Thoracic aorta (tissue), 2 donors: Measurements from ENCODE around the gene FOXD2. TPM values are rescaled to one million over a fixed set of nuclear protein-coding genes. Genes with fewer than 3 reads are reported as not detected.
"Not testable (repeated sequence)": the region's sequence is repeated elsewhere in the genome, so short reads cannot be mapped to it uniquely, and the experiment has no call there.

Experiments
- ATAC-seq: fragments of 150-250 bp; one replicate; pipeline ENCODE4 v1.8.0; 2017; ENCODE audit warnings: low read depth; ENCODE audit not compliant: insufficient number of reproducible peaks, low FRiP score
- DNase-seq: peaks from one replicate; pipeline ENCODE4 v3.0.0-alpha.2; 2020; ENCODE audit warnings: low spot score
- H3K27ac ChIP-seq, 2 donors: fragments of 200-600 bp; sonication (generic); 1 replicate in 1 of 2; 2 replicates in 1 of 2; pipeline ENCODE4 v1.5.1; 2016; ENCODE audit warnings: mild to moderate bottlenecking in 2 of 2, moderate library complexity in 2 of 2
- H3K27me3 ChIP-seq: fragments of 200-600 bp; sonication (generic); replicated peaks from 2 replicates; pipeline ENCODE4 v1.6.0; 2016; ENCODE audit warnings: mild to moderate bottlenecking; ENCODE audit not compliant: insufficient read depth
- H3K36me3 ChIP-seq: fragments of 200-600 bp; sonication (generic); one replicate; pipeline ENCODE4 v1.5.1; 2016
- H3K4me1 ChIP-seq, 2 donors: fragments of 200-600 bp; sonication (generic); 1 replicate in 1 of 2; 2 replicates in 1 of 2; pipeline versions ENCODE4 v1.5.1 to v1.6.0; 2016; ENCODE audit warnings: low read depth in 2 of 2, mild to moderate bottlenecking in 1 of 2; ENCODE audit not compliant: control insufficient read depth in 1 of 2
- H3K4me3 ChIP-seq: fragments of 200-600 bp; sonication (generic); 2 replicates; pipeline ENCODE4 v1.5.1; 2016; ENCODE audit warnings: mild to moderate bottlenecking
- H3K9me3 ChIP-seq: fragments of 200-600 bp; sonication (generic); 2 replicates; pipeline ENCODE4 v1.5.1; 2016
- CTCF ChIP-seq: fragments of 200-600 bp; sonication (generic); IDR thresholded peaks from one replicate; pipeline ENCODE4 v1.5.1; 2019; ENCODE audit warnings: antibody characterized with exemption
- total RNA-seq, 2 donors: library from RNA; depleted of rRNA; stranded (reverse); fragments of >200 nt; gene quantifications; one replicate each; pipeline versions ENCODE4 v1.1.0 to v1.2.3, GENCODE V29; 2016

The FOXD2 gene
- total RNA-seq, 2 donors from 2014 or later, result 4.9 TPM

GRCh38 chr1:47445823-47446550, 8.1 kb downstream of the FOXD2 start:
- no peak for DNase-seq
- no peak for TF ChIP-seq CTCF
- H3K4me3 ChIP-seq, result no peak overlapping the region
- H3K4me1 ChIP-seq, result peaks cover 0 to 23% of the 10 kb centered on the region in 2 donors
- peaks cover 4% of the 10 kb centered on the region for H3K36me3 ChIP-seq
- no peak overlapping the region for H3K27ac ChIP-seq
- ATAC-seq, result no peak
- no peaks in the 10 kb centered on the region for H3K27me3 ChIP-seq
- no peaks in the 10 kb centered on the region for H3K9me3 ChIP-seq

DNA sequence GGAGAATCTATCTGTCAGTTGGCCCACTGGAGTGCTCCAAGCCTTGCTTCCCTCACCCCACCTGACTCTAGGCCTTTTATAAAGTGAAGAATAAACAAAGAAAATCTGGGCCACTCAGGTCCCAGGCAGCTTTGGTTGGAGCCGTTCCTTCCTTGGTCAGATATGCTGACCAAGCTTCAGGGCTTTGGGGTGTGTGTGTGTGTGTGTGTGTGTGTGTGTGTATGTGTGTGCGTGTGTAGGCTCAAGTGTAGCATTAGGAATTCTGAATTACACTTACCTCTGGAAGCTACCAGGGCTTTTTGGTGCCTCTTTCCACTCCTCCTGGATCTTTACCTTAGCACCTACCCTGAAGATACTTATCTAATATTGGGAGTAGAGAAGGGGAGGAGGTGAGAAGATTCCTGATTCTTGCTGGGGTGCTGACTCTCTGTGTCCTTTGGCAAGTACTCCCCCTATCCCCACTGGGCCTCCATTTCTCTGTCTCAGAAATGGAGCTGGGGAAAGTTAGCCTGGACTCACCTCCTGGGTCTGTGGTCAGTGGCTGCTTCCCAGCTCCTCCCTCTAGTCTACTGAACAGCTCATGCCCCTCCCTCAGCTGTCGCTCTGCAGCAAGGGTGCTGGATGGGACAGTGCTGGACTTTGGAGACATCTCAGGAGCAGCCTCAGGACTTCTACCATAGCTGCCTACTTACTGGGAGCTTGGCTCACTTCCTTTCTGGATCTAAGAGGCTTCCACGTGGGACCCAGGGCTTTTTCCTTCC, 10.8 kb downstream of the FOXD2 start:
- Histone ChIP-seq H3K36me3 (peaks cover 4% of the 10 kb centered on the region), H3K27me3 (no peaks in the 10 kb centered on the region), H3K4me1 (peaks cover 0 to 17% of the 10 kb centered on the region in 2 donors), H3K9me3 (no peaks in the 10 kb centered on the region), H3K27ac (no peak overlapping the region), H3K4me3 (no peak overlapping the region)
- ATAC-seq (no peak), DNase-seq (no peak)
- TF ChIP-seq CTCF, result no peak

DNA sequence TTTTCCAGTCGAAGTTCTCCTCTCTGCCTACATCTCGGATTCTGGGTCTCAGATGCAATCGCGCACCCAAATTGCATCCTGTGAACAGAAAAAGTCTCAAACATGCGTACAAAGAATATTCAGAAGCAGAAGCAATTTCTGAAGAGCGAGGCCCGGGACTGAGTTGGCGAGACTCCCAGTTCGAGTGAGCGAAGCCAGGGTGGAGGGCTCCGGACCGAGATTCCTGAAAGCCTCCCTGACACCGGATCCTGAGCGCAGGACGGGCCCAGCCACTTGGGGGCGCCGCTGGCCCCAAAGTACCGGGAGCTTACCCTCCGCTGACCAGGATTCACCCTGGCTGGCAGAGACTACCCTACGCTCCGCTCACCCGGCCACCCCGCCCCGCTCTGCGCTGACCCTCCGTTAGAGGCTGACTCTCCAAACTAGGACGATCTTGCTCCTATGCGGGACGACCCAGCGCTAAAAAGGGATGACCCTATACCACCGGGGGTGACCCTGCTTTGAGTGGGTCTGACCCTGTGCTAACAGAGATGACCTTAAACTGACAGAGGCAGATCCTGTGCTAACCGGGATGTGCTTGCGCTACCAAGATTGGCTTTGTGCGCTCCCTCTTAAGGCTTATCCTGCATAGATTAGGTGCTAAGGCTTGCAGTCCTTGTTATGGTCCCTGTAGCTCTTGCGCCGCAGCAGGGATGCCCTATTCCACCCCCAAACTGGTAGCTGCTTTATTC, 12.1 kb downstream of the FOXD2 start:
- Histone ChIP-seq H3K36me3 (peaks cover 4% of the 10 kb centered on the region), H3K4me3 (no peak overlapping the region), H3K9me3 (no peaks in the 10 kb centered on the region), H3K27me3 (no peaks in the 10 kb centered on the region), H3K27ac (no peak overlapping the region), H3K4me1 (peaks cover 0 to 12% of the 10 kb centered on the region in 2 donors)
- DNase-seq, result no peak
- TF ChIP-seq CTCF, result no peak
- no peak for ATAC-seq

GRCh38 chr1:47450606-47451005, 12.8 kb downstream of the FOXD2 start:
- DNase-seq (no peak), ATAC-seq (no peak)
- Histone ChIP-seq H3K27me3 (no peaks in the 10 kb centered on the region), H3K36me3 (peaks cover 4% of the 10 kb centered on the region), H3K4me3 (no peak overlapping the region), H3K27ac (no peak overlapping the region), H3K4me1 (peaks cover 0 to 10% of the 10 kb centered on the region in 2 donors), H3K9me3 (no peaks in the 10 kb centered on the region)
- no peak for TF ChIP-seq CTCF

DNA sequence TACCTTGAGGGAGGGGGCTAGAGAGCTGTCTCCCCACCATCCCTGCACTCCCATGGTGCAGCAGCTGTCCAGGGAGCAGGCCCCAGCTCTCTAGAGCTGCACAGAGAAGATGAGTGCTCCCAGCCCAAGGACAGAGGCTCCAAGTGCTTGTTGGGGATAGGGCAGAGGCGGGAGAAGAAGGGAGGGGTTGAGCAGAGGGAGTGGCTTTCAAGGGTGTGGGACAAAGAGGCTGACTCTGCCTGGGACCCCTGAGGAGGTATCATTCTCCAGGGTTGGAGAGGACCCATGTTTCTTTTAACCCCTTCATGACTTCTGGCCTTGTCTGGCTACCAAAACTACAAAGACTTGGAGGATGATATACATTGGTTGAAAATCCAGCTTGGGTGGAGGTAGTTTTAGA, 14.6 kb downstream of the FOXD2 start:
- no peaks in the 10 kb centered on the region for H3K27me3 ChIP-seq
- no peak for ATAC-seq

DNA sequence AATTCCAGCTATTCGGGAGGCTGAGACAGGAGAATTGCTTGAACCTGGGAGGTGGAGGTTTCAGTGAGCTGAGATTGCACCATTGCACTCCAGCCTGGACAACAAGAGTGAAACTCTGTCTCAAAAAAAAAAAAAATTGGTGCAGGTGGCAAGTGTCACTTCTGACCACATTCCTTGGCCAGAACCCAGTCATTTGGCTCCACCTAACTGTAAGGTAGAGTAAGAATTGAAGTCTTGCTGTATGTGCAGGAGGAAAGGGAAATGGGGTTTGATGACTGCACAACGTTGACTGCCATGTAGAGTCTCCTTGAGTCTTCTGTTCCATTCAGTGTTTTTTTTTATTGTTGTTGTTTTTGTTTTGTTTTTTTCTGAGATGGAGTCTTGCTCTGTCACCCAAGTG, 16.1 kb downstream of the FOXD2 start:
- H3K9me3 ChIP-seq, H3K27me3 ChIP-seq, H3K27ac ChIP-seq, H3K4me3 ChIP-seq, DNase-seq, H3K36me3 ChIP-seq, ATAC-seq, H3K4me1 ChIP-seq: not testable (repeated sequence)

More for the DNA sequence above, 14.6 kb downstream of the FOXD2 start:
- Histone ChIP-seq H3K36me3 (no peaks in the 10 kb centered on the region), H3K4me3 (no peak overlapping the region), H3K9me3 (no peaks in the 10 kb centered on the region), H3K27ac (no peak overlapping the region), H3K4me1 (peaks cover 0 to 10% of the 10 kb centered on the region in 2 donors)
- no peak for TF ChIP-seq CTCF
- DNase-seq, result no peak
